H1 (cell line): Measurements from ENCODE around the gene FAM53B. TPM values are rescaled to one million over a fixed set of nuclear protein-coding genes. Genes with fewer than 3 reads are reported as not detected.

Experiments used
- CBX5 ChIP-seq: fragments of 300-800, 300-1000 bp; sonication (generic); IDR thresholded peaks from 2 replicates; pipeline ENCODE4 v1.7.1; 2016; ENCODE audit warnings: antibody characterized with exemption, low read length, low read depth
- CHD2 ChIP-seq: IDR thresholded peaks from 2 replicates; pipeline ENCODE4 v1.6.1; 2012; ENCODE audit warnings: low read length, improper control_type of control experiment
- TAF7 ChIP-seq: optimal IDR thresholded peaks from 2 replicates; pipeline ENCODE3; 2011; ENCODE audit warnings: low read depth, mild to moderate bottlenecking, inconsistent platforms, low read length, moderate library complexity, borderline replicate concordance
- polyA plus RNA-seq, 7 experiments: library from polyadenylated mRNA; depleted of rRNA in 3 of 7; stranded (reverse) in 5 of 7; unstranded in 2 of 7; fragments of >200 nt in 5 of 7; fragments of 200-250 nt in 2 of 7; gene quantifications; 1 replicate in 5 of 7; 2 replicates in 1 of 7; 4 replicates in 1 of 7; pipeline versions ENCODE4 v1.2.1 to v1.2.3, GENCODE V29; 2011 to 2013; ENCODE audit warnings: missing spikeins in 2 of 7, mixed read lengths in 2 of 7
- total RNA-seq: library from RNA; stranded (reverse); fragmentation: NEBNext Ultra II Directional; extraction: Animal tissue kit (Norgen Biotek cat#: 25700); gene quantifications from 2 replicates; pipeline ENCODE4 v1.2.1, GENCODE V29; 2021

Gene FAM53B
- total and polyA plus RNA-seq, 2 of the 8 experiments (the other 6 are each of a cell fraction or from before 2014, with no cell fraction given), result 5.3 to 14.4 TPM

- no peak for TF ChIP-seq CBX5
- TF ChIP-seq TAF7, result no peak
- no peak for TF ChIP-seq CHD2
These were observed 20.4 kb downstream of the FAM53B start (continued) for GRCh38 chr10:124723826-124724225.
